Measurements from ENCODE around the gene CCL5. TPM values are rescaled to one million over a fixed set of nuclear protein-coding genes. Genes with fewer than 3 reads are reported as not detected.

The CCL5 gene
- total RNA-seq, 6 experiments from 2014 or later: 0.19 TPM; not detected in 5

GRCh38 chr17:35912339-35912912, 32.3 kb upstream of the CCL5 start:
- Mint-ChIP-seq H3K4me3 (no peak overlapping the region), H3K27ac (no peak overlapping the region)
- TF ChIP-seq CTCF (IDR thresholded peaks at IDR 0.05): no peak

GRCh38 chr17:35909408-35909807, 29.2 kb upstream of the CCL5 start:
- Mint-ChIP-seq H3K4me1 (ENCODE audit: low read depth) (peaks cover 8% of the 10 kb centered on the region; the same call in 1 of the 2 replicates), H3K9me3 (no peaks in the 10 kb centered on the region), H3K27me3 (ENCODE audit: insufficient read depth) (peaks cover 29% of the 10 kb centered on the region), H3K4me3 (no peak overlapping the region), H3K36me3 (ENCODE audit: low read depth) (no peaks in the 10 kb centered on the region), H3K27ac (no peak overlapping the region)
- DNase-seq: no peak
- TF ChIP-seq CTCF (IDR thresholded peaks at IDR 0.05): no peak

More at GRCh38 chr17:35912339-35912912, 32.3 kb upstream of the CCL5 start:
- Mint-ChIP-seq H3K9me3 (no peaks in the 10 kb centered on the region), H3K36me3 (ENCODE audit: low read depth) (no peaks in the 10 kb centered on the region), H3K4me1 (ENCODE audit: low read depth) (peaks cover 9% of the 10 kb centered on the region), H3K27me3 (ENCODE audit: insufficient read depth) (peaks cover 29% of the 10 kb centered on the region)
- DNase-seq: no peak

GRCh38 chr17:35907691-35908090, 27.5 kb upstream of the CCL5 start:
- Mint-ChIP-seq H3K27ac (no peak overlapping the region), H3K36me3 (ENCODE audit: low read depth) (no peaks in the 10 kb centered on the region), H3K4me1 (ENCODE audit: low read depth) (peaks cover 8% of the 10 kb centered on the region; the same call in 1 of the 2 replicates), H3K27me3 (ENCODE audit: insufficient read depth) (peaks cover 26% of the 10 kb centered on the region), H3K4me3 (no peak overlapping the region; the same call in 1 of the 2 replicates), H3K9me3 (no peaks in the 10 kb centered on the region)
- no peak for DNase-seq
- no peak for TF ChIP-seq CTCF (IDR thresholded peaks at IDR 0.05)

GRCh38 chr17:35906926-35907637, 26.9 kb upstream of the CCL5 start:
- DNase-seq: no peak
- Mint-ChIP-seq H3K9me3 (no peaks in the 10 kb centered on the region), H3K4me3 (no peak overlapping the region), H3K36me3 (ENCODE audit: low read depth) (no peaks in the 10 kb centered on the region), H3K4me1 (ENCODE audit: low read depth) (peaks cover 8% of the 10 kb centered on the region; the same call in 1 of the 2 replicates), H3K27me3 (ENCODE audit: insufficient read depth) (peaks cover 26% of the 10 kb centered on the region), H3K27ac (no peak overlapping the region)
- no peak for TF ChIP-seq CTCF (IDR thresholded peaks at IDR 0.05)

GRCh38 chr17:35906191-35906925, 26.2 kb upstream of the CCL5 start:
- DNase-seq: peak; percentile 63
- H3K36me3 Mint-ChIP-seq (ENCODE audit: low read depth): no peaks in the 10 kb centered on the region
- H3K4me1 Mint-ChIP-seq (ENCODE audit: low read depth): peaks cover 9% of the 10 kb centered on the region
- H3K4me3 Mint-ChIP-seq: no peak overlapping the region
- H3K27me3 Mint-ChIP-seq (ENCODE audit: insufficient read depth): peaks cover 26% of the 10 kb centered on the region
- no peak overlapping the region for H3K27ac Mint-ChIP-seq
- no peaks in the 10 kb centered on the region for H3K9me3 Mint-ChIP-seq
- no peak for TF ChIP-seq CTCF (IDR thresholded peaks at IDR 0.05)

Measured in HFFc6 (cell line).